HG03045 (cell line): Measurements from ENCODE around the gene LMCD1.
"Not testable (repeated sequence)": the region's sequence is repeated elsewhere in the genome, so short reads cannot be mapped to it uniquely, and the experiment has no call there.

Experiments used
- ATAC-seq: cut with Tn5 transposase; IDR thresholded peaks from one replicate; pipeline ENCODE4 v1.9.1; 2021; ENCODE audit warnings: mild to moderate bottlenecking, moderate library complexity; ENCODE audit not compliant: unreplicated experiment

LMCD1 gene

GRCh38 chr3:8579943-8580342, 78.3 kb downstream of the LMCD1 start:
- no peak for ATAC-seq

- not testable (repeated sequence) for ATAC-seq
These were observed 78.8 kb downstream of the LMCD1 start for GRCh38 chr3:8580434-8580833.

GRCh38 chr3:8581373-8581772, 79.8 kb downstream of the LMCD1 start:
- no peak for ATAC-seq

GRCh38 chr3:8581806-8582445, 80.3 kb downstream of the LMCD1 start:
- no peak for ATAC-seq

GRCh38 chr3:8584661-8585060, 83.0 kb downstream of the LMCD1 start:
- ATAC-seq, result no peak

- ATAC-seq, result no peak
These were observed 88.4 kb downstream of the LMCD1 start for GRCh38 chr3:8589880-8590556.

- no peak for ATAC-seq
These were observed 91.6 kb downstream of the LMCD1 start for GRCh38 chr3:8593021-8593827.

GRCh38 chr3:8595252-8595651, 93.6 kb downstream of the LMCD1 start:
- ATAC-seq, result no peak

GRCh38 chr3:8595695-8596115, 94.1 kb downstream of the LMCD1 start:
- no peak for ATAC-seq

- no peak for ATAC-seq
These were observed 94.9 kb downstream of the LMCD1 start for GRCh38 chr3:8596321-8597218.

- ATAC-seq, result no peak
These were observed 95.7 kb downstream of the LMCD1 start for GRCh38 chr3:8597219-8597853.

- no peak for ATAC-seq
These were observed 97.5 kb downstream of the LMCD1 start for GRCh38 chr3:8599146-8599545.

- ATAC-seq, result no peak
These were observed 98.8 kb downstream of the LMCD1 start for GRCh38 chr3:8600457-8600856.

- ATAC-seq, result no peak
These were observed 101.6 kb downstream of the LMCD1 start for GRCh38 chr3:8603115-8603710.

- no peak for ATAC-seq
These were observed 102.4 kb downstream of the LMCD1 start for GRCh38 chr3:8604006-8604405.

- no peak for ATAC-seq
These were observed 103.4 kb downstream of the LMCD1 start for GRCh38 chr3:8604988-8605387.

- no peak for ATAC-seq
These were observed 105.1 kb downstream of the LMCD1 start for GRCh38 chr3:8606701-8607231.

GRCh38 chr3:8607234-8608040, 105.8 kb downstream of the LMCD1 start:
- no peak for ATAC-seq
